Pancreas (tissue), 10 donors: ENCODE measurements around the gene CYP4Z1. TPM values are rescaled to one million over a fixed set of nuclear protein-coding genes. Genes with fewer than 3 reads are reported as not detected.

Source experiments
- ATAC-seq, 4 donors: fragments of 200-7000 bp; cut with Tn5 transposase; one replicate each; pipeline versions ENCODE4 v1.8.0 to v1.9.1; 2020; ENCODE audit warnings: mild to moderate bottlenecking in 4 of 4, moderate library complexity in 4 of 4
- DNase-seq, 6 donors: peaks; one replicate each; pipeline ENCODE4 v3.0.0-alpha.2; 2020
- FAIRE-seq: peaks from 2 replicates; lab custom pipeline; 2012; peaks lifted over from hg19 to GRCh38; lab: Jason Lieb, UNC
- H3K27ac ChIP-seq, 4 donors: fragments of 200-600 bp; sonication (generic); 1 replicate in 3 of 4; 2 replicates in 1 of 4; pipeline versions ENCODE4 v1.5.0 to v1.8.0; 2020
- H3K27me3 ChIP-seq, 4 donors: fragments of 200-600 bp; one replicate each; pipeline ENCODE4 v1.8.0; 2021
- H3K36me3 ChIP-seq, 3 donors: fragments of 200-600 bp; sonication (generic) in 1 of 3; one replicate each; pipeline versions ENCODE4 v1.5.0 to v1.8.0; 2020 to 2021
- H3K4me1 ChIP-seq, 3 donors: fragments of 200-600 bp; one replicate each; pipeline ENCODE4 v1.8.0; 2021
- H3K4me3 ChIP-seq, 4 donors: fragments of 200-600 bp; sonication (generic) in 2 of 4; one replicate each; pipeline versions ENCODE4 v1.5.0 to v1.8.0; 2020 to 2021
- H3K9me3 ChIP-seq, 4 donors: fragments of 200-600 bp; one replicate each; pipeline ENCODE4 v1.8.0; 2021
- CTCF ChIP-seq, 4 donors: fragments of 200-600 bp; sonication (generic) in 3 of 4; IDR thresholded peaks; one replicate each; pipeline versions ENCODE4 v1.5.0 to v1.8.0; 2021; ENCODE audit warnings: antibody characterized with exemption in 4 of 4
- WGBS, 2 donors: extraction: QIAGEN DNeasy Blood & Tissue Kit; methylation state at CpG; one replicate each; pipeline ENCODE4 v1.1.7; 2013; 5-methylcytosine and 5-hydroxymethylcytosine counted together
- intact Hi-C, 3 donors: fragments of 100-400 bp; cut with DNase I; formaldehyde crosslinking; loops; one replicate each; pipeline versions ENCODE4 v1.11.1 to v1.14.2; 2022
- polyA plus RNA-seq, 2 donors: library from polyadenylated mRNA; stranded (reverse); fragments of 200-250 nt; gene quantifications; one replicate each; pipeline ENCODE4 v1.2.3, GENCODE V29; 2013
- total RNA-seq, 6 donors: library from RNA; stranded (reverse); fragmentation: NEBNext Ultra II Directional in 4 of 6; extraction: Animal tissue kit (Norgen Biotek cat#: 25700) in 4 of 6; gene quantifications; one replicate each; pipeline versions ENCODE4 v1.2.1 to v1.2.4, GENCODE V29; 2021 to 2023
- donor health status: healthy with polysubstance abuse.
- donor health status: DM: no; HTN: no; CAD: no; lungs with moderate emphysema.
- donor health status: DM: no; HTN: no; CAD: no.
- donor health status: control.
- donor health status: control.
- donor health status: Bipolar disorder and iron deficiency.
- donor health status: DM: yes; HTN: yes; CAD: no.
- donor health status: DM: no; HTN: no; CAD: no.
- donor health status: DM: no; HTN: no; CAD: no.
- donor health status: DM: yes; HTN: yes; CAD: no.

CYP4Z1 gene
- total RNA-seq (under 1 TPM in 2 of 6 donors, not detected in 4; 0.06 to 0.29 TPM), polyA plus RNA-seq (under 1 TPM; 0.30 to 0.40 TPM)

GRCh38 chr1:47067097-47067594 lies at the start of gene CYP4Z1:
Gene CYP4Z1 (plus strand): TSS chr1:47067231. CDS start chr1:47067491, 260 bp downstream.
- Histone ChIP-seq H3K9me3 (no peaks in the 10 kb centered on the region), H3K27me3 (peaks cover 0 to 6% (median 0%) of the 10 kb centered on the region in 4 donors), H3K27ac (no peak within 1 kb of the TSS), H3K4me1 (no peaks in the 10 kb centered on the region), H3K4me3 (no peak within 1 kb of the TSS), H3K36me3 (no peaks in the 10 kb centered on the region)
- FAIRE-seq (no peak), ATAC-seq (no peak), DNase-seq (no peak)
- intact Hi-C loops: no loop called here
- no peak for TF ChIP-seq CTCF (IDR thresholded peaks at IDR 0.05)

- DNase-seq: no peak
- FAIRE-seq: no peak
- TF ChIP-seq CTCF (IDR thresholded peaks at IDR 0.05): no peak
- H3K4me1 ChIP-seq: no peaks in the 10 kb centered on the region
- WGBS, 2 donors: 56 to 77% methylated on average over 2 of the region's 2 CpGs
- H3K27me3 ChIP-seq: no peaks in the 10 kb centered on the region
- no peaks in the 10 kb centered on the region for H3K36me3 ChIP-seq
- intact Hi-C loops: no loop called here
- no peaks in the 10 kb centered on the region for H3K9me3 ChIP-seq
- ATAC-seq: no peak
- no peak overlapping the region for H3K4me3 ChIP-seq
- H3K27ac ChIP-seq: no peak overlapping the region
Observed at GRCh38 chr1:47021070-47021469, 46.0 kb upstream of the CYP4Z1 start.

GRCh38 chr1:47023268-47024140 lies 43.5 kb upstream of the CYP4Z1 start, which contains the start of gene CYP4X1:
Gene CYP4X1 (plus strand): TSS chr1:47023669. CDS start chr1:47023818, 149 bp downstream.
- ATAC-seq: peak; percentile 60 to 83 (median 72)
- peak; percentile 4 to 67 (median 24) for DNase-seq
- no peaks in the 10 kb centered on the region for H3K4me1 ChIP-seq
- peak within 1 kb of the TSS in 2 of 4 donors; percentile 51 to 59 for H3K27ac ChIP-seq
- no peaks in the 10 kb centered on the region for H3K9me3 ChIP-seq
- intact Hi-C loops: no loop called here
- TF ChIP-seq CTCF (IDR thresholded peaks at IDR 0.05): no peak
- H3K36me3 ChIP-seq: no peaks in the 10 kb centered on the region
- H3K27me3 ChIP-seq: no peaks in the 10 kb centered on the region
- FAIRE-seq: no peak
- H3K4me3 ChIP-seq: peak within 1 kb of the TSS; percentile 14 to 50 (median 32)
- 3 to 4% methylated on average over 49 of the region's 49 CpGs for WGBS, 2 donors

- H3K9me3 ChIP-seq: no peaks in the 10 kb centered on the region
- DNase-seq (no peak), FAIRE-seq (no peak), ATAC-seq (peak in 1 of 4 donors; percentile 20)
- H3K27me3 ChIP-seq: no peaks in the 10 kb centered on the region
- TF ChIP-seq CTCF (IDR thresholded peaks at IDR 0.05): no peak
- no peaks in the 10 kb centered on the region for H3K4me1 ChIP-seq
- 49% methylated on average over 8 of the region's 8 CpGs for WGBS, 2 donors
- no peak overlapping the region for H3K27ac ChIP-seq
- intact Hi-C loops: no loop called here
- peak overlapping the region in 3 of 4 donors; percentile 26 to 50 (median 39) for H3K4me3 ChIP-seq
- no peaks in the 10 kb centered on the region for H3K36me3 ChIP-seq
Observed at GRCh38 chr1:47024141-47024801, 42.8 kb upstream of the CYP4Z1 start.
